Peyer's patch (tissue), 4 donors: ENCODE measurements around the gene HSDL2. TPM values are rescaled to one million over a fixed set of nuclear protein-coding genes. Genes with fewer than 3 reads are reported as not detected.

Source experiments
- DNase-seq, 3 donors: peaks; one replicate each; pipeline ENCODE4 v3.0.0-alpha.2; 2017 to 2019
- H3K27ac ChIP-seq, 4 donors: fragments of 200-600 bp; sonication (generic); one replicate each; pipeline ENCODE4 v1.5.1; 2016 to 2019
- H3K27me3 ChIP-seq, 2 donors: fragments of 200-600 bp; sonication (generic); one replicate each; pipeline ENCODE4 v1.5.1; 2019
- H3K36me3 ChIP-seq, 3 donors: fragments of 200-600 bp; sonication (generic); one replicate each; pipeline ENCODE4 v1.5.1; 2016 to 2019
- H3K4me1 ChIP-seq, 4 donors: fragments of 200-600 bp; sonication (generic); one replicate each; pipeline ENCODE4 v1.5.1; 2016 to 2019
- H3K4me3 ChIP-seq, 4 donors: fragments of 200-600 bp; sonication (generic); 1 replicate in 3 of 4; 2 replicates in 1 of 4; pipeline ENCODE4 v1.5.1; 2016 to 2019; ENCODE audit warnings: mild to moderate bottlenecking in 1 of 4
- H3K9me3 ChIP-seq, 4 donors: fragments of 200-600 bp; sonication (generic); one replicate each; pipeline ENCODE4 v1.5.1; 2016 to 2019; ENCODE audit warnings: mild to moderate bottlenecking in 1 of 4
- CTCF ChIP-seq, 6 experiments: fragments of 450-650 bp in 4 of 6; fragments of 200-600 bp in 2 of 6; sonication (generic) in 1 of 6; IDR thresholded peaks; one replicate each; pipeline ENCODE4 v1.5.1; 2017 to 2019; ENCODE audit warnings: antibody characterized with exemption in 6 of 6, mild to moderate bottlenecking in 3 of 6, moderate library complexity in 1 of 6
- POLR2A ChIP-seq, 2 donors: fragments of 450-650 bp; IDR thresholded peaks; one replicate each; pipeline ENCODE4 v1.5.1; 2017; ENCODE audit warnings: antibody characterized with exemption in 2 of 2, mild to moderate bottlenecking in 2 of 2, moderate library complexity in 2 of 2
- total RNA-seq, 4 donors: library from RNA; depleted of rRNA; stranded (reverse); fragments of >200 nt; gene quantifications; one replicate each; pipeline ENCODE4 v1.1.0, GENCODE V29; 2016

Gene HSDL2
- total RNA-seq, 4 donors from 2014 or later = 23.6 to 60.7 (median 39.9) TPM

GRCh38 chr9:112489876-112490666 lies 110.2 kb downstream of the HSDL2 start:
- DNase-seq = no peak
- H3K4me3 ChIP-seq = no peak overlapping the region
- H3K36me3 ChIP-seq = peaks cover 0 to 3% (median 0%) of the 10 kb centered on the region in 3 donors
- TF ChIP-seq CTCF (IDR thresholded peaks at IDR 0.05) (no peak), POLR2A (IDR thresholded peaks at IDR 0.05) (no peak)
- no peaks in the 10 kb centered on the region for H3K27me3 ChIP-seq
- peaks cover 0 to 10% (median 0%) of the 10 kb centered on the region in 4 donors for H3K9me3 ChIP-seq
- H3K27ac ChIP-seq = no peak overlapping the region
- H3K4me1 ChIP-seq = peaks cover 0 to 13% (median 0%) of the 10 kb centered on the region in 4 donors

- no peak overlapping the region for H3K4me3 ChIP-seq
- no peak overlapping the region for H3K27ac ChIP-seq
- peaks cover 0 to 3% (median 0%) of the 10 kb centered on the region in 3 donors for H3K36me3 ChIP-seq
- no peak for DNase-seq
- peaks cover 0 to 10% (median 0%) of the 10 kb centered on the region in 4 donors for H3K9me3 ChIP-seq
- H3K27me3 ChIP-seq = no peaks in the 10 kb centered on the region
- H3K4me1 ChIP-seq = peaks cover 0 to under 1% (median 0%) of the 10 kb centered on the region in 4 donors
- TF ChIP-seq CTCF (IDR thresholded peaks at IDR 0.05) (no peak), POLR2A (IDR thresholded peaks at IDR 0.05) (no peak)
Observed at GRCh38 chr9:112493393-112494137, 113.7 kb downstream of the HSDL2 start.

GRCh38 chr9:112494153-112494552 lies 114.2 kb downstream of the HSDL2 start:
- no peak for DNase-seq
- peaks cover 0 to 10% (median 0%) of the 10 kb centered on the region in 4 donors for H3K9me3 ChIP-seq
- no peaks in the 10 kb centered on the region for H3K27me3 ChIP-seq
- H3K4me1 ChIP-seq = no peaks in the 10 kb centered on the region
- no peak overlapping the region for H3K27ac ChIP-seq
- H3K4me3 ChIP-seq = no peak overlapping the region
- peaks cover 0 to 3% (median 0%) of the 10 kb centered on the region in 3 donors for H3K36me3 ChIP-seq
- TF ChIP-seq POLR2A (IDR thresholded peaks at IDR 0.05) (no peak), CTCF (IDR thresholded peaks at IDR 0.05) (no peak)

GRCh38 chr9:112495614-112496013 lies 115.7 kb downstream of the HSDL2 start:
- TF ChIP-seq POLR2A (IDR thresholded peaks at IDR 0.05) (no peak), CTCF (IDR thresholded peaks at IDR 0.05) (no peak)
- Histone ChIP-seq H3K27me3 (no peaks in the 10 kb centered on the region), H3K36me3 (peaks cover 0 to 3% (median 0%) of the 10 kb centered on the region in 3 donors), H3K4me1 (no peaks in the 10 kb centered on the region), H3K27ac (no peak overlapping the region), H3K4me3 (no peak overlapping the region), H3K9me3 (peaks cover 0 to 10% (median 0%) of the 10 kb centered on the region in 4 donors)
- DNase-seq = no peak

- no peak for DNase-seq
- Histone ChIP-seq H3K4me1 (no peaks in the 10 kb centered on the region), H3K36me3 (peaks cover 0 to 3% (median 0%) of the 10 kb centered on the region in 3 donors), H3K9me3 (peaks cover 0 to 10% (median 0%) of the 10 kb centered on the region in 4 donors), H3K27me3 (no peaks in the 10 kb centered on the region), H3K4me3 (no peak overlapping the region), H3K27ac (no peak overlapping the region)
- no peak for TF ChIP-seq POLR2A (IDR thresholded peaks at IDR 0.05)
- TF ChIP-seq CTCF (IDR thresholded peaks at IDR 0.05) = no peak
Observed at GRCh38 chr9:112496074-112496722, 116.3 kb downstream of the HSDL2 start.
